ENCODE data around the gene RBFOX1.

The RBFOX1 gene

GRCh38 chr16:7526736-7527135, 194.1 kb downstream of the RBFOX1 start:
- no peak for DNase-seq (ENCODE audit: low spot score)
- no peak for TF ChIP-seq CTCF (IDR thresholded peaks at IDR 0.05; ENCODE audit: extremely low read depth, insufficient read depth, missing control alignments)
- in situ Hi-C loops (cut with MboI; ENCODE audit: low pct_unique_long_range_greater_than_20kb, low sequenced_read_pairs, unreplicated experiment), result no loop called here

GRCh38 chr16:7532534-7532933, 199.9 kb downstream of the RBFOX1 start:
- no peak for DNase-seq (ENCODE audit: low spot score)
- TF ChIP-seq CTCF (IDR thresholded peaks at IDR 0.05; ENCODE audit: extremely low read depth, insufficient read depth, missing control alignments), result no peak
- in situ Hi-C loops (cut with MboI; ENCODE audit: low pct_unique_long_range_greater_than_20kb, low sequenced_read_pairs, unreplicated experiment), result no loop called here

- in situ Hi-C loops (cut with MboI; ENCODE audit: low pct_unique_long_range_greater_than_20kb, low sequenced_read_pairs, unreplicated experiment), result no loop called here
- DNase-seq (ENCODE audit: low spot score), result no peak
- TF ChIP-seq CTCF (IDR thresholded peaks at IDR 0.05; ENCODE audit: extremely low read depth, insufficient read depth, missing control alignments), result no peak
Measured at GRCh38 chr16:7534749-7535148, 202.1 kb downstream of the RBFOX1 start.

- in situ Hi-C loops (cut with MboI; ENCODE audit: low pct_unique_long_range_greater_than_20kb, low sequenced_read_pairs, unreplicated experiment), result no loop called here
- TF ChIP-seq CTCF (IDR thresholded peaks at IDR 0.05; ENCODE audit: extremely low read depth, insufficient read depth, missing control alignments), result no peak
Measured at GRCh38 chr16:7541026-7541425, 208.4 kb downstream of the RBFOX1 start.

GRCh38 chr16:7545251-7545650, 212.6 kb downstream of the RBFOX1 start:
- no peak for TF ChIP-seq CTCF (IDR thresholded peaks at IDR 0.05; ENCODE audit: extremely low read depth, insufficient read depth, missing control alignments)
- in situ Hi-C loops (cut with MboI; ENCODE audit: low pct_unique_long_range_greater_than_20kb, low sequenced_read_pairs, unreplicated experiment), result no loop called here

More at GRCh38 chr16:7541026-7541425, 208.4 kb downstream of the RBFOX1 start:
- no peak for DNase-seq (ENCODE audit: low spot score)

GRCh38 chr16:7546948-7547347, 214.3 kb downstream of the RBFOX1 start:
- no peak for DNase-seq (ENCODE audit: low spot score)
- in situ Hi-C loops (cut with MboI; ENCODE audit: low pct_unique_long_range_greater_than_20kb, low sequenced_read_pairs, unreplicated experiment), result no loop called here

More at GRCh38 chr16:7545251-7545650, 212.6 kb downstream of the RBFOX1 start:
- DNase-seq (ENCODE audit: low spot score), result no peak

More at GRCh38 chr16:7546948-7547347, 214.3 kb downstream of the RBFOX1 start:
- no peak for TF ChIP-seq CTCF (IDR thresholded peaks at IDR 0.05; ENCODE audit: extremely low read depth, insufficient read depth, missing control alignments)
